GM08714 (cell line): Measurements from ENCODE around the gene MSTN.

Source experiments
- H3K4me3 ChIP-seq: fragments of 200-500 bp; sonication (Bioruptor generic); 2 replicates; pipeline ENCODE4 v1.5.1; 2014; ENCODE audit warnings: mild to moderate bottlenecking, low read length, inconsistent platforms
- ZNF274 ChIP-seq: IDR thresholded peaks from 2 replicates; pipeline ENCODE4 v1.6.1; 2012; ENCODE audit warnings: mild to moderate bottlenecking, low read depth, low read length

Gene MSTN

DNA sequence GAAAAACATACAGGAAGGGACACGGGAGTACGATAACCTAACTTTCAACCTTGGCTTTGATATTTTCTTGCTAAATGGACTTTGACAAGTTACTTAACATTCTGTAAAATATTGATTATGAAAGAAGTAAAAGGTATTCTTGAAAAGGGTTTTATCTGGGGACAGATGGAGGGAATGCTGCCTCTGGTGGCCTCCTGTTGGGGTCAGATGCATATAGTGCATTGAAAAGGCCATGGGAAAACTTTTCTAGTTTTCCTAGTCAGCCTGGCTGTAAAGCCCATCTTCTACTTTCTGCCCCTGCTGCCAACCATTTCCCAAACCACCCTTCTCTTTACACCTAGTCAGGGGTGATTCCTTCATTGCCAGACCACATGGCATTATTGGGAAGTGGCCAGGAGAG, 22.2 kb upstream of the MSTN start:
- no peak for TF ChIP-seq ZNF274
- no peak overlapping the region for H3K4me3 ChIP-seq

DNA sequence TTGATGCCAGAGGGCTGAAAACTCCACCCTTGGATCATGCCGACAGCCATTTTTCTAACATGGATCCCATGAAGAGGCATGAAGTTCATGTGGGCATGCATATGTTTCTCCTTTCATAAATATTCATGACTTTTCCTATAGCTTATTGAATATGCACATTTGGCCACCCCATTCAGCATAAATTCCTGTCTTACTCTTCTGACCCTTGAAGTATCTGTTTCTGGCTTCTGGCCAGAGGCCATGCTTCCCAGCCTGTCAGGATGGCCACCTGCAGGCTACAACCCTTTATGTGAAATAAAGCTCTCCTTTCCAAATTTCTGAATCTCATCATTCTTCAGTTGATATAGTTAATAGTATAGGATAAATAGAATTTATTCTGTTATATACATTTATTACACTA, 19.6 kb upstream of the MSTN start:
- no peak for TF ChIP-seq ZNF274

DNA sequence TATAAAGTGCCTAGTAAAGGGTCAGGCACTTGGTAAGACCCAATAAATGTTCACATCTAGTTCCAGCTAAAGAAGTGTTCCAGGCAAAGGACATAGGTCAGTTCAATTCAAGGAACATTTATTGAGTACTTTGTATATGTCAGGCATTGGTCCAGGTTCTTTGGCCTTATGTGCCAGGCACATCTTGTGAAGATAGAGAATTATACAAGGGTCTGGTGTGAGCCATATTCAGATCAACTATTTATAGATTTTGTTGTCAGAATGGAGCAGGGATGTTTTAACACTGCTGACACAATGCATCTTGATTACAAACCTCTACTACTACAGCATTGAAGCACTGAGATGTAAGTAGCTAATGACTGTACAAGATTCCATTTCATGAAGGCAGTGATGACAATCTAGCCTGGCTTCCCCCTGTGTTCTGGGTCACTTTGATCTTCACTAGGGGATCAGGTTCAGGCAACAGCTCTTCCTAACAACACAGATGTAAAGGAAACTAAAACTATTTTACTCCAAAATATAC, 18.1 kb upstream of the MSTN start:
- no peak overlapping the region for H3K4me3 ChIP-seq
- no peak for TF ChIP-seq ZNF274

More for the DNA sequence above, 19.6 kb upstream of the MSTN start:
- no peak overlapping the region for H3K4me3 ChIP-seq

DNA sequence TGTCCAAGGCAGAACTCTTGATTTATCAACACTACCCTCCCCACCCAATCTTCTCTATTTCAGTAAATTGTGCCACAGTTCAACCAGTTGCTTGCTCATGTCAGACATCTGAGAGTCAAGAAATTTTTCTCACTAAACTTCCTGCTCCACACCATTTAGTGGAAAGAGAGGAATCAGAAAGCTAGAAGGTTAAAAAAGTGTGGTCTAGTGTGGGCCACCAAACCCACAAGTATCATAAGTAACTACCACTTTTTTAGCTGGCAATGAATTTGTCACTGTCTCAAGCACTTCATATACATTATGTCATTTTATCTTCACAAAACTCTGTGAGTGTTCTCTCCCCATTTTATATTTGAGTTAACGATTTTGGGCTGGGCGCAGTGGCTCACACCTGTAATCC, 16.6 kb upstream of the MSTN start:
- TF ChIP-seq ZNF274 = no peak

DNA sequence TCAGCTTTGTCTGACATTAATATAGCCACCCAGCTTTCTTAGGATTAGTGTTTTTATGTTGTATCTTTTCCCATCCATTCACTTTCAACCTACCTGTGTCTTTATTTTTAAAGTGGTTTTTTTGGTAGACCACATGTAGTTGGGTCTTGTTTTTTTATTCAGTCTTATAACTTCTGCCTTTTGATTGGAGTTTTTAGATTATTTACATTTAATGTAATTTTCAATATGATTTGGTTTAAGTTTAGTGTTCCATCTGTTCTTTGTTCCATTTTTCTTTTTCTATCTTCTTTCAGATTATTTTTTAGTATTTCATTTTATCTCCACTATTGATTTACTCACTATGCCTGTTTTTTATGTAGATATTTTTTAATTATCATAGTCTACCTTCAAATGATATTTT, 13.1 kb upstream of the MSTN start:
- no peak for TF ChIP-seq ZNF274
- H3K4me3 ChIP-seq = no peak overlapping the region

More for the DNA sequence above, 16.6 kb upstream of the MSTN start:
- H3K4me3 ChIP-seq = no peak overlapping the region

DNA sequence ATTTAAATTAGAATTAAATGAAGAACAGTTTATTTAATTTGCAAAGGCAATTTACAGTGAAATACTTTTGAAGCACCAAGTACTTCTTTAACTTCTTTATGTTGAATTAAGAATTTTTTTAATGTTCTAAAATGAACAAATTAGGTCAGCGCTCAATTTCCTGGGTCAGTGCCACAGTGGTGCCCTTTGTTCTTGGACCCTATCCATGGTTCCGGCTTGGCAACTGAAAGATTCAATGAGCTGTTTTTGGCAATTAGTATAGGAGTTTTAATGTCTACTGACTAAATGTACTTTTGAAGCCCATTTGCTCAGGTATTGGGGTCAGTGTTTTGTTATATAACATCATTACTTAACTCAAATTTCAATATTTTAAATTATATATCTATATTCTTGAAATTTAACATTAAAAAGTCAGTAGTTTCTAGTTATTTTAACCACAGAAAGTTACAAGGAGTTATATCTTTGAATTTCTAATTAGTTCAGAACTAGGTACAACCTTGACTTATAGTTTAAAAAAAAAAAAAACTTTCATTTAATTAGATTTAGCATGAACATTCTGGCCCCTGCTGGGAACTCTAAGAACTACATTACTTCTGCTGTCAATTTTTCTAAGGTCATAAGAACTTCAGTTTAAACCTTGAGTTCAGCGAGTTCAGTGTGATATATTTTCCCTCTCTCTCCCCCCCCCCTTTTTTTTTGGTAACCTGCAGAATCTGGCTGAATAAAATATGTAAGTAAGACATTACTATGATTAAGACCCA, 7.6 kb upstream of the MSTN start:
- TF ChIP-seq ZNF274 = no peak
- no peak overlapping the region for H3K4me3 ChIP-seq

DNA sequence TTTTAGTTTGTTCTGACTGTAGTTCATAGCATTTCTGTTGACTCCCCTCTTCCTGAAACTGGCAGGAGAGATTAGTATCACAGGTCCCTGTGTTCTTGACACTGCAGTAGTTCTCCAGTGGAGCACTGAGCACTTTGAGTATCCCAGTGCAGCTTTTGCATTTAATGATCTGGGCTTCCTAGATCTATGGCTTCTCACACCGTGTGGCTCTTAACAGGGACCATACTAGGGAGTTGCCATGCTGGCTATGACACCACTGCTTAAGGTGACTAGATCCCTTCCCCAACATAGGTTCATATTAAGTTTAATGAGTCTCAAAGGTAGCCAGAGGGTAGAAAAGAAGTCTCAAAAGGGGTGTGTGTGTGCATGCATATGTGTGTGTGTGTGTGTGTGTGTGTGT, 6.2 kb upstream of the MSTN start:
- no peak for TF ChIP-seq ZNF274
- no peak overlapping the region for H3K4me3 ChIP-seq

DNA sequence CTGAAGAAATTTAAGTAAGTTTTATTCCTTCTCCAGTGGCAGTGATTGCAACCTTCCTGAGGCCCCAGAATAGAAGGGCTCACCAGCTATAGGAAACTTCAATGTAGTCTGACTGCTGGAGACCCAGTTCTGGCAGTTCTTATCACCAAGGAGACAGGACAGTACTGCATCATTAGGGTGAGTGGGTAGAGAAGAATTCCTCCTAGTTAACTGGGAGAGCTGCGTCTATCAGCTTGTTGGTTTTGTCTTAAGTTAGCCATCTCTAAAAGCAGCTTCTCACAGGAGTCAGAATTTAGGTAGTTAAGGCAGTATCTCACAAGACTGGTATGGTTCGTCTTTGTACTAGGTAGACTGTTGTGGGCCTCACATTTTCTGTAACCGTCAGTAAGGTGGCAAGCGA, 3.3 kb upstream of the MSTN start:
- TF ChIP-seq ZNF274 = no peak

DNA sequence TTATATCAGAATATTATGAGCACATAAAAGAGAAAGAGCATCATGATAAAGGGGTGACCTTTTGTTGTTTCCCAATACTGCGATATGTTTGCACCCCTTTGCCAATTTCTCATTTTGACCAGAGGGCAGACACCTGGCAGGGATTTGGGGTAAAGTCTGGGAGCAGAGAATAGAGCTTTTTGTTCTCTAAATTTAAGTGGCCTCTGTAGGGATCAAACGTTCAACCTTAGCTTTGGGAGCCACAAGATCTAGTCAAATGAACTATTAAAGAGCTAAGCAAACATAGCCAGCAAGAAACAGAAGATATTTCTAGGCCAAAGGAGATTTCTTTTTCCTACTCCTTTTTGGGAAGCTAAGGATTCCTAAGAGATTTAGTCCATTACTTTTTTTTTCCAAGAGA, 1.1 kb upstream of the MSTN start:
- TF ChIP-seq ZNF274 = no peak
- H3K4me3 ChIP-seq = no peak overlapping the region

More for the DNA sequence above, 3.3 kb upstream of the MSTN start:
- no peak overlapping the region for H3K4me3 ChIP-seq

DNA sequence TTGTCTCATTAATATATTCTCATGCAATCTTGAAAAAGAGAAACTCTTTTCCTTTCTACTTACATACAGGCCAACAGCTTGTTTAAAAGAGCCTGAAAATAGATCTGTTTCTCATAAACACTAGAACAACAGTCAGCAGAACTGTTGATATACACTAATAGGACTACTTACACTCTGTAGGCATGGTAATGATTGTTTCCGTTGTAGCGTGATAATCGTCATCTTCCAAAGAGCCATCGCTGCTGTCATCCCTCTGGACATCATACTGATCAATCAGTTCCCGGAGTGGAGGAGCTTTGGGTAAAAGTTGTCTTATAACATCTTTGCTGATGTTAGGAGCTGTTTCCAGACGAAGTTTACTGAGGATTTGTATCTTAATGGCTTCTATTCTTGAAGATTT, 476 bp downstream of the MSTN start:
- TF ChIP-seq ZNF274 = no peak
- no peak overlapping the region for H3K4me3 ChIP-seq

DNA sequence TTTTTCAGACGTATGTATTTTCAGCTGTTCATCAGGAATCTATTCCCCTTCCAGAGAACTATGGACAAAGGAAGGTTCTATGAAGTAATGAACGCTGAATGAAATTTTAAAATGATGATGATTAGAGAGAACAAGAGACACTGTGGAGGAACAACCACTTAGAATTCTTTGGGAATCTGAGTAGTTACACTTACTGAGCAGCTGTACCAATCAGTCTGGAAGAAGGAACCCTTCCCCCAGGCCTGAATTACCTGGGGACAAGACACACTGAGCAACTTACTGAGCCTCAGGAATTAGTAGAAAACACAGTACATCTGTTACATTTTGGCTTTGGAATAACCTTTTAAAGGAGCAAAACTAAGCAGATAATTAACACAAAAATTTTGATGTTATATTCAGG, 1.9 kb downstream of the MSTN start:
- H3K4me3 ChIP-seq = no peak overlapping the region

DNA sequence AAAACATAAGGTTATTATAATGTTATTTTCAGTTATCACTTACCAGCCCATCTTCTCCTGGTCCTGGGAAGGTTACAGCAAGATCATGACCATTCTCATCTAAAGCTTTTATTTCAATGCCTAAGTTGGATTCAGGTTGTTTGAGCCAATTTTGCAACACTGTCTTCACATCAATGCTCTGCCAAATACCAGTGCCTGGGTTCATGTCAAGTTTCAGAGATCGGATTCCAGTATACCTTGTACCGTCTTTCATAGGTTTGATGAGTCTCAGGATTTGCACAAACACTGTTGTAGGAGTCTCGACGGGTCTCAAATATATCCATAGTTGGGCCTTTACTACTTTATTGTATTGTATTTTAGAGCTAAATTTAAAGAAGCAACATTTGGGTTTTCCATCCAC, 2.5 kb downstream of the MSTN start:
- no peak for TF ChIP-seq ZNF274
- H3K4me3 ChIP-seq = no peak overlapping the region

More for the DNA sequence above, 1.9 kb downstream of the MSTN start:
- TF ChIP-seq ZNF274 = no peak

DNA sequence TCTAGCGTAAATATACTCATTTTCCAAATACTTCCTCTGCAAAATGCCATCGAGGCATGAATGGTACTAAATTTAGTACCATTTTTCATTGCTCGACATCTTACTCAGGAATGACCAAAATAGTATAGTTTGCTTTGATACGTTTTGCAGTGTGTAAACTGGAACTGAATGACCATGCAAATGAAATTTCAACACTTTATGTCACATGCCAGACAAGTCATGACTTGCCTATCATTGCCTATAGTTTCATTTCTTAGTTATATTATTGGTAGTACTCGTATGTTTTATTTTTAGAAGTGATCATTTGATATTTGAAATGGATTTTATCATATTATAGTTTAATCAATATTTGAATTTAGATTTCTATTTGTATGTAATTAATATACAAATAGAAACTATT, 9.1 kb downstream of the MSTN start:
- H3K4me3 ChIP-seq = no peak overlapping the region
- TF ChIP-seq ZNF274 = no peak

DNA sequence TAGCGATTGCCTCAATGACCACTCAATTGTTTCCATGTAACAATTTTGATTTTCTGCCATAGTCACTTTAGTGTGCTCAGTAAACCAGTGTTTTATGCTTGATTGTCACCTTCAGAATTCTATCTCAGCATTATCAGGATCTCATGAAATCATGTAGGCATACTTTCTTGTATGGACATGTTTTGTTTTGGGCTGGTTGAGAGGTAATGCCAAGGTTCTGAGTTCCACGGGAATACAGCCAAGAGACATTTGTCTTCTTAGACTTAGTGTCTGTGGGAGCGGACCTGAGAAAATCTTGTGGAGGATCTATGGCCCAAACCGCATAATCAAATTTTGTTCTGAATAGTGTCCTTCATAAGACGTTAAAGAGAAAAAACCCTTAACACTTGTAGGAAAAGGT, 10.2 kb downstream of the MSTN start:
- TF ChIP-seq ZNF274 = no peak
- no peak overlapping the region for H3K4me3 ChIP-seq

DNA sequence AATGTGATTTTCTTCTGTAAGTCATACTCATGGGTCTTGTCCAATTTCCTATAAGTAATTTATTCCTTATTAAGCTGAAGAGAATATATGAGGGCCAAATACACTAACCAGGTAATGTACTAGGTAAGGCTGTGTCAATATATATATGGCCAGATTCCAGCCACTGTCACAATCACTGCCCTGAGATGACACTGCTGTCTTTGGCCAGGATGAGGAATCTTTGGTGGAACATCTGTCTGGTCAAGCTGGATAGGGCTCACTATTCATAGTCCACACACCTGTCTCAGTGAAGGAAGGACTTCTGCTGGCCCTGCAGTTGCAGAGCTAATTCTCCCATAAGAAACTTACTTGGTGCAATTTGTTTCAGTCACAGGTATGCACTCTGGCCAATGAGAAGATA, 11.3 kb downstream of the MSTN start:
- no peak overlapping the region for H3K4me3 ChIP-seq
- TF ChIP-seq ZNF274 = no peak

DNA sequence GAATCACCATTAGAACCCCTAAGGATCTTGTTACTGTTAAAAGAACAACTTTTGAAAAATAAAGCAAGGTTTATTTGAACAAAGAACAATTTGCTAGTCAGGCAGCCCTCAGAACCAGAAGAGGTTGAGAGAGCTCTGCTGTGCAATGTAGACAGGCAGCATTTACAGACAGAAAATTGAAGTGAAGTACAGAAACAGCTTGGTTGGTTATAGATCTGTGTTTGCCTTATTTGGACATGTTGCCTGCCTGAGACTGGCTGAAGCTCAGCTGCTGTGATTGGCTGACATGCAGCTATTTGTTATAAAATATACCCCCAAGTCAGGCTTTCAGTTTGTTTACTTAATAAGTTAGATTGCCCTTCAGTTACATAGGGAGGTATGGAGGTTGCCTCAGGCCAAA, 12.5 kb downstream of the MSTN start:
- no peak for TF ChIP-seq ZNF274
- H3K4me3 ChIP-seq = no peak overlapping the region

DNA sequence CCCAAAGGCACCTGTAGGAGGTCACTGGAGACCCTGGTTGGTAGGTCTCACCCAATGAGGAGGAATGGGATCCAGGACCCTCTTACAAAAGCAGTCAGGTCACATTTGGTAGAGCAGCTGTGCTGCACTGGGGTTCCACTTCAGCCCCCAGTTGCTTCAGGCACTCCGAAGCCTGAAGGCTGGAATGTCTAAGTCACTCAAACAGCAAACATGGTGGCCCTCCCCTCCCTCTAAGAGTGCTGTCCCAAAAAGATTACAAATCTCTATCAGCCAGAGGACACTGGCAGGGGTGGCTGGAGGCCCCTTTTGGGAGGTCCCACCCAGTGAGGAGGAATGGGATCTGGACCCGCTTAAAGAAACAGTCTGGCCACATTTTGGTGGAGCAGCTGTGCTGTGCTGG, 17.7 kb downstream of the MSTN start:
- H3K4me3 ChIP-seq = no peak overlapping the region
- no peak for TF ChIP-seq ZNF274
